Measurements from ENCODE around the gene GUCY2F. TPM values are rescaled to one million over a fixed set of nuclear protein-coding genes. Genes with fewer than 3 reads are reported as not detected.

GUCY2F gene
- total RNA-seq, 4 donors from 2014 or later, result 0.17 TPM; not detected in 3

GRCh38 chrX:109382332-109382731, 99.6 kb downstream of the GUCY2F start:
- TF ChIP-seq, protein P1, sequence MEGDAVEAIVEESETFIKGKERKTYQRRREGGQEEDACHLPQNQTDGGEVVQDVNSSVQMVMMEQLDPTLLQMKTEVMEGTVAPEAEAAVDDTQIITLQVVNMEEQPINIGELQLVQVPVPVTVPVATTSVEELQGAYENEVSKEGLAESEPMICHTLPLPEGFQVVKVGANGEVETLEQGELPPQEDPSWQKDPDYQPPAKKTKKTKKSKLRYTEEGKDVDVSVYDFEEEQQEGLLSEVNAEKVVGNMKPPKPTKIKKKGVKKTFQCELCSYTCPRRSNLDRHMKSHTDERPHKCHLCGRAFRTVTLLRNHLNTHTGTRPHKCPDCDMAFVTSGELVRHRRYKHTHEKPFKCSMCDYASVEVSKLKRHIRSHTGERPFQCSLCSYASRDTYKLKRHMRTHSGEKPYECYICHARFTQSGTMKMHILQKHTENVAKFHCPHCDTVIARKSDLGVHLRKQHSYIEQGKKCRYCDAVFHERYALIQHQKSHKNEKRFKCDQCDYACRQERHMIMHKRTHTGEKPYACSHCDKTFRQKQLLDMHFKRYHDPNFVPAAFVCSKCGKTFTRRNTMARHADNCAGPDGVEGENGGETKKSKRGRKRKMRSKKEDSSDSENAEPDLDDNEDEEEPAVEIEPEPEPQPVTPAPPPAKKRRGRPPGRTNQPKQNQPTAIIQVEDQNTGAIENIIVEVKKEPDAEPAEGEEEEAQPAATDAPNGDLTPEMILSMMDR (IDR thresholded peaks at IDR 0.05; ENCODE audit: low read depth), result no peak

DNA sequence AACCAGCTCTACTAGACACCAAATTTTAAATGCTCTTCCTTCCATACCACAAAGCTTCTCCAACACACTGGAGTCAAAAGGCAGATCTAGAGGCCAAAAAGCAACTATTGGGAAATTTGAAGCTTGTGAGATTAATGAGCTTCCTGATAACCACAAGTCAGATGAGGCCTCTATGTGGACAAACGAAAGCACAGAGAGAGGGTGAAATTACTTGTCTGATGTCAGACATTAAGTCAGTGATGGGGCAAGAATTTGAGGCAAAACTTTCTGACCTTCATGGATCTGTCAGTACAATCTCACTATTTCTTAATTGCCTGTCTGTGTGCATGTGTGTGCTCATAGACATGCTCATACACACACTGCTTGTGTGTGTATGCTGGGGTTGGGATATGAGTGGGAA, 103.6 kb downstream of the GUCY2F start:
- TF ChIP-seq, protein P1 (IDR thresholded peaks at IDR 0.05; ENCODE audit: low read depth), result no peak

DNA sequence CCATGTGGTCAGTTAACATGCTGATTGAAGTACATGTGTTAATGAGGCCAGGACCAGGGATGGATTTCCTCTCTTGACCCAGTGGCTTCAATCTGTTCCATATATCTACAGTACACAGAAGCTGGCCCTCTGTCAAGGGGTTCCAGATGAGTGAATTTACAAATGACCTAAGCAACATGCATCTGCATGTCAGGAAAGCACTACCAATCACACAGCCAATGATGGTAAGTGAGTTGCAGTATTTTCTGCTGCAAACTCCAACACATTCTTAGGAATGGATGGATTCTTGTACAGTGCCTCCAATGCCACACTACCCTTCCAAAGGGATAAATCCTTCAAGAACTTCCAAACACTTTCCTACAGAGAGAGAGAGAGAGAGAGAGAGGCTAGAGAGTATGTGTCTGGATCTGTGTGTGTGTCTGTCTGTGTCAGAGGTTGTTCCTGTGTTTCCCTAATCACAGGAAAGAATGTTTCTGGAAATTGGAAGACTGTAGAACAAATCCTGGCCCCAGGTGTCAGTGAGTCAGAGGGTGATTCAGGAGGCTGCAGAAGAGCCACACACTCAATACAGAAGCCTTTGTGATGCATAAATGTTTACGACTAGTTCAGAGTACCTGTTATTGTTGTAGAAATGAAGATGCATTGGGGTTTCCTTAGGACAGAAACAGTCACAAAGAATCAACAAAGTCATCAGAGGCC, 107.5 kb downstream of the GUCY2F start:
- TF ChIP-seq, protein P1 (IDR thresholded peaks at IDR 0.05; ENCODE audit: low read depth), result no peak

DNA sequence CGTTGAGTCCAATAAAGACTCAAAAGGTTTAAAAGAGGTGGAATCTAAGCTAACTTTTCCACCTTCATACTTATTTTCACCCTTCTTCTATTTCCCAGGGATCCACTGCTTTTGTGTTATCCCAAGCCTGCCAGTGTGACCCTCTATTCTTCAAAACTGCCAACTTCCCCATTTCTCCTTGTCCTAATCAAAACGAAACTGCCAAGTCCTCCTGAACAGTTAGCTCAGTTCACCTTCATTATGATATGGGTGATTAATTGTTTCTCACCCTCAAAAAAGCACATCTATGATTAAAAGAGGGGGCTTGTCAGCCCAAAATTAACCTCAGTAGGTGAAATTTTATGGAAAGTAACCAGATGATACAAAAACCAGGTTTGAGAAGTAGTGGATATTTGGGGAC, 108.4 kb downstream of the GUCY2F start:
- TF ChIP-seq, protein P1 (IDR thresholded peaks at IDR 0.05; ENCODE audit: low read depth), result no peak

- TF ChIP-seq, protein P1 (IDR thresholded peaks at IDR 0.05; ENCODE audit: low read depth), result no peak
Observed at GRCh38 chrX:109372716-109373115, 109.2 kb downstream of the GUCY2F start.

GRCh38 chrX:109372291-109372690, 109.6 kb downstream of the GUCY2F start:
- TF ChIP-seq, protein P1 (IDR thresholded peaks at IDR 0.05; ENCODE audit: low read depth), result no peak

DNA sequence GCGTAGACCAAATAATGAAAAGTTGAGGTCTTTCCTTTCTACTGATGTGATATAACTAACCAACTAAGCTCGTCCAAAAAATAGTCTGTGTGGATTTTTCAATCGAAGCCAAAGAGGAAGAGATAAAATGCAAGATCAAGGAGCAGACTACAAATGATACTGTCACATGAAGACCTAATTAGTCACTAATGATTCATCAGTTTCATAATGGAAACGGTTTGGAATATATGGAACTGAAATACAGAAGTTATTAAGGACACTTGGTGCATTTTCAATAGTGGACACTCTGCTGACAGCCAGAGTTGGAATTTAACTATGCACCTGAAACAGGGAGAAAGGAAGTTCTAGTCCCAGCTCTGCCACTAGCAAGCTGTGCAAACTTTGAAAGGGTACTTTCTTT, 119.8 kb downstream of the GUCY2F start:
- TF ChIP-seq, protein P1 (IDR thresholded peaks at IDR 0.05; ENCODE audit: low read depth), result no peak

Data from subcutaneous adipose tissue (tissue), 4 donors.